Measurements from ENCODE around the gene NR1D1.

The NR1D1 gene

GRCh38 chr17:40084477-40084876 is 15.9 kb downstream of the NR1D1 start:
- TF ChIP-seq TAF1 (IDR thresholded peaks at IDR 0.05; ENCODE audit: borderline replicate concordance, insufficient read depth, low read length) (no peak), POLR2AphosphoS5 (IDR thresholded peaks at IDR 0.05; ENCODE audit: low read depth, low read length) (no peak), SIN3A (IDR thresholded peaks at IDR 0.05; ENCODE audit: borderline replicate concordance, insufficient read depth, low read length) (no peak), FOXP2 (optimal IDR thresholded peaks at IDR 0.05; ENCODE audit: borderline replicate concordance, extremely low read depth, extremely low read length, insufficient read depth) (no peak)
- TF ChIP-seq, protein P1, sequence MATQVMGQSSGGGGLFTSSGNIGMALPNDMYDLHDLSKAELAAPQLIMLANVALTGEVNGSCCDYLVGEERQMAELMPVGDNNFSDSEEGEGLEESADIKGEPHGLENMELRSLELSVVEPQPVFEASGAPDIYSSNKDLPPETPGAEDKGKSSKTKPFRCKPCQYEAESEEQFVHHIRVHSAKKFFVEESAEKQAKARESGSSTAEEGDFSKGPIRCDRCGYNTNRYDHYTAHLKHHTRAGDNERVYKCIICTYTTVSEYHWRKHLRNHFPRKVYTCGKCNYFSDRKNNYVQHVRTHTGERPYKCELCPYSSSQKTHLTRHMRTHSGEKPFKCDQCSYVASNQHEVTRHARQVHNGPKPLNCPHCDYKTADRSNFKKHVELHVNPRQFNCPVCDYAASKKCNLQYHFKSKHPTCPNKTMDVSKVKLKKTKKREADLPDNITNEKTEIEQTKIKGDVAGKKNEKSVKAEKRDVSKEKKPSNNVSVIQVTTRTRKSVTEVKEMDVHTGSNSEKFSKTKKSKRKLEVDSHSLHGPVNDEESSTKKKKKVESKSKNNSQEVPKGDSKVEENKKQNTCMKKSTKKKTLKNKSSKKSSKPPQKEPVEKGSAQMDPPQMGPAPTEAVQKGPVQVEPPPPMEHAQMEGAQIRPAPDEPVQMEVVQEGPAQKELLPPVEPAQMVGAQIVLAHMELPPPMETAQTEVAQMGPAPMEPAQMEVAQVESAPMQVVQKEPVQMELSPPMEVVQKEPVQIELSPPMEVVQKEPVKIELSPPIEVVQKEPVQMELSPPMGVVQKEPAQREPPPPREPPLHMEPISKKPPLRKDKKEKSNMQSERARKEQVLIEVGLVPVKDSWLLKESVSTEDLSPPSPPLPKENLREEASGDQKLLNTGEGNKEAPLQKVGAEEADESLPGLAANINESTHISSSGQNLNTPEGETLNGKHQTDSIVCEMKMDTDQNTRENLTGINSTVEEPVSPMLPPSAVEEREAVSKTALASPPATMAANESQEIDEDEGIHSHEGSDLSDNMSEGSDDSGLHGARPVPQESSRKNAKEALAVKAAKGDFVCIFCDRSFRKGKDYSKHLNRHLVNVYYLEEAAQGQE (IDR thresholded peaks at IDR 0.05; ENCODE audit: insufficient read depth in 1 of 2, low read depth in 2 of 2, low read length in 2 of 2): no peak

- no peak for TF ChIP-seq SIN3A (IDR thresholded peaks at IDR 0.05; ENCODE audit: borderline replicate concordance, insufficient read depth, low read length)
- TF ChIP-seq, protein P1 (IDR thresholded peaks at IDR 0.05; ENCODE audit: insufficient read depth in 1 of 2, low read depth in 2 of 2, low read length in 2 of 2): no peak
- TF ChIP-seq TAF1 (IDR thresholded peaks at IDR 0.05; ENCODE audit: borderline replicate concordance, insufficient read depth, low read length): no peak
- TF ChIP-seq POLR2AphosphoS5 (IDR thresholded peaks at IDR 0.05; ENCODE audit: low read depth, low read length): no peak
Observed at GRCh38 chr17:40079545-40079944, 20.8 kb downstream of the NR1D1 start.

DNA sequence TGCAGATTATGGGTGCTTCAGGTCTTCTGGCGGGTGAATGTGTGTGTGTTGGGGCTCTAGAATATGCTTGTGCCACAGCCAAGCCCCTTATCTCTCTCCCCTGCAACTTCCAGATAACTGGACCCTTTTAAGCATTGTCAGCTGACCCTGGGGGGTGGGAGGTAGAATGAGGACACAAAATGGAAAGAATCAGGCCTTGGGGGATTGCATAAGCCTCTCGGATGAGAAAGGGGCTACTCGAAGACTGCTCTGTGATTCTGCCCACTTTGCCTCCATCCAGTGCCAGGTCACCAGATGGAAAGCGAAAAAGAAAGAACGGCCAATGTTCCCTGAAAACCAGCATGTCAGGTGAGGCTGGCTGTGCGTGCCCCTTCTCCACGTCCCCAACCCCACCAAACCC is 23.8 kb downstream of the NR1D1 start:
- TF ChIP-seq POLR2AphosphoS5 (IDR thresholded peaks at IDR 0.05; ENCODE audit: low read depth, low read length) (no peak), FOXP2 (optimal IDR thresholded peaks at IDR 0.05; ENCODE audit: borderline replicate concordance, extremely low read depth, extremely low read length, insufficient read depth) (no peak), TAF1 (IDR thresholded peaks at IDR 0.05; ENCODE audit: borderline replicate concordance, insufficient read depth, low read length) (no peak), SIN3A (IDR thresholded peaks at IDR 0.05; ENCODE audit: borderline replicate concordance, insufficient read depth, low read length) (no peak)
- TF ChIP-seq, protein P1 (IDR thresholded peaks at IDR 0.05; ENCODE audit: insufficient read depth in 1 of 2, low read depth in 2 of 2, low read length in 2 of 2): no peak

- TF ChIP-seq TAF1 (IDR thresholded peaks at IDR 0.05; ENCODE audit: borderline replicate concordance, insufficient read depth, low read length) (no peak), SIN3A (IDR thresholded peaks at IDR 0.05; ENCODE audit: borderline replicate concordance, insufficient read depth, low read length) (no peak), FOXP2 (optimal IDR thresholded peaks at IDR 0.05; ENCODE audit: borderline replicate concordance, extremely low read depth, extremely low read length, insufficient read depth) (no peak), POLR2AphosphoS5 (IDR thresholded peaks at IDR 0.05; ENCODE audit: low read depth, low read length) (no peak)
- TF ChIP-seq, protein P1 (IDR thresholded peaks at IDR 0.05; ENCODE audit: insufficient read depth in 1 of 2, low read depth in 2 of 2, low read length in 2 of 2): no peak
Observed at GRCh38 chr17:40075942-40076498, 24.4 kb downstream of the NR1D1 start.

Measured in PFSK-1 (cell line).